Measurements from ENCODE around the gene LRRC25.

- no peak for TF ChIP-seq CTCF (IDR thresholded peaks at IDR 0.05; ENCODE audit: low read depth, low read length)
- no peak for TF ChIP-seq EZH2phosphoT487 (IDR thresholded peaks at IDR 0.05; ENCODE audit: low read depth)
Measured at GRCh38 chr19:18342090-18342632, 55.3 kb downstream of the LRRC25 start.

All from OCI-LY3 (cell line).